DOHH2 (cell line): ENCODE data around the gene NTMT2.

Experiments
- EZH2phosphoT487 ChIP-seq: fragments of 200-600 bp; sonication (generic); IDR thresholded peaks from 2 replicates; pipeline ENCODE4 v1.6.1; 2017; ENCODE audit warnings: borderline replicate concordance, mild to moderate bottlenecking, antibody characterized with exemption, low read length, moderate library complexity, mixed read lengths
- TF ChIP-seq, protein P1 (sequence below): fragments of 200-600 bp; sonication (generic); IDR thresholded peaks from one replicate; pipeline ENCODE4 v1.5.1; 2014; ENCODE audit warnings: antibody characterized with exemption, mild to moderate bottlenecking, low read depth, low read length; ENCODE audit not compliant: poor library complexity, severe bottlenecking

DNA sequence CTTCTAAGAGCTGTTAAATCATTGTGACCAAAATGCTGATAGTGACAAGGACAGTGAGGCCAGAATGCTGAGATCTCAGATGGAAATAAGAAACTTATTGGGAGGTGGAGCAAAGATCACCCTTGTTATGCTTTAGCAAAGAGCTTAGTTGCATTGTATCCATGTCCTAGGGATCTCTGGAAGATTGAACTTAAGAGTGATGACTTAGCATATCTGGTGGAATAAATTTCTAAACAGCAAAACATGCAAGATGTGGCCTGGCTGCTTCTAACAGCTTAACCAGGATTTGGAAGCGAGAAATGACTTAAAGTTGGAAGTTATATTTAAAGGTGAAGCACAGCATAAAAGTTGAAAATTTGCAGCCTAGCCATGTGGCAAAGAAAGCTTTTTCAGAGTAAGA is 7.7 kb downstream of the NTMT2 start:
- TF ChIP-seq, protein P1, sequence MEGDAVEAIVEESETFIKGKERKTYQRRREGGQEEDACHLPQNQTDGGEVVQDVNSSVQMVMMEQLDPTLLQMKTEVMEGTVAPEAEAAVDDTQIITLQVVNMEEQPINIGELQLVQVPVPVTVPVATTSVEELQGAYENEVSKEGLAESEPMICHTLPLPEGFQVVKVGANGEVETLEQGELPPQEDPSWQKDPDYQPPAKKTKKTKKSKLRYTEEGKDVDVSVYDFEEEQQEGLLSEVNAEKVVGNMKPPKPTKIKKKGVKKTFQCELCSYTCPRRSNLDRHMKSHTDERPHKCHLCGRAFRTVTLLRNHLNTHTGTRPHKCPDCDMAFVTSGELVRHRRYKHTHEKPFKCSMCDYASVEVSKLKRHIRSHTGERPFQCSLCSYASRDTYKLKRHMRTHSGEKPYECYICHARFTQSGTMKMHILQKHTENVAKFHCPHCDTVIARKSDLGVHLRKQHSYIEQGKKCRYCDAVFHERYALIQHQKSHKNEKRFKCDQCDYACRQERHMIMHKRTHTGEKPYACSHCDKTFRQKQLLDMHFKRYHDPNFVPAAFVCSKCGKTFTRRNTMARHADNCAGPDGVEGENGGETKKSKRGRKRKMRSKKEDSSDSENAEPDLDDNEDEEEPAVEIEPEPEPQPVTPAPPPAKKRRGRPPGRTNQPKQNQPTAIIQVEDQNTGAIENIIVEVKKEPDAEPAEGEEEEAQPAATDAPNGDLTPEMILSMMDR = no peak
- TF ChIP-seq EZH2phosphoT487 = no peak
